Mucosa of rectum (tissue), 2 donors: ENCODE results near the gene PDLIM5.
"Not testable (repeated sequence)": the region's sequence is repeated elsewhere in the genome, so short reads cannot be mapped to it uniquely, and the experiment has no call there.

ENCODE experiments used
- H3K27ac ChIP-seq, 2 donors: one replicate each; pipeline ENCODE4 v1.7.0; 2013; ENCODE audit warnings: inconsistent platforms in 2 of 2, low read depth in 2 of 2, low read length in 2 of 2
- H3K27me3 ChIP-seq, 2 donors: one replicate each; pipeline ENCODE4 v1.7.0; 2013; ENCODE audit warnings: low read length in 2 of 2; ENCODE audit not compliant: control insufficient read depth in 2 of 2, insufficient read depth in 2 of 2
- H3K36me3 ChIP-seq, 2 donors: one replicate each; pipeline ENCODE4 v1.7.0; 2013; ENCODE audit warnings: low read length in 2 of 2; ENCODE audit not compliant: control insufficient read depth in 2 of 2, insufficient read depth in 2 of 2
- H3K4me1 ChIP-seq, 2 donors: one replicate each; pipeline ENCODE4 v1.7.0; 2013; ENCODE audit warnings: low read length in 2 of 2, mild to moderate bottlenecking in 1 of 2; ENCODE audit not compliant: control insufficient read depth in 2 of 2, insufficient read depth in 2 of 2
- H3K4me3 ChIP-seq, 2 donors: one replicate each; pipeline ENCODE4 v1.7.0; 2013; ENCODE audit warnings: low read length in 2 of 2
- H3K9ac ChIP-seq, 2 donors: one replicate each; pipeline ENCODE4 v1.7.0; 2013; ENCODE audit warnings: low read length in 2 of 2, low read depth in 1 of 2, mild to moderate bottlenecking in 1 of 2
- H3K9me3 ChIP-seq, 2 donors: one replicate each; pipeline ENCODE4 v1.7.0; 2013; ENCODE audit warnings: low read length in 2 of 2; ENCODE audit not compliant: control insufficient read depth in 2 of 2
- donor health status: healthy.
- donor health status: Normal muscosa, but diverticular disease.

The PDLIM5 gene

GRCh38 chr4:94470782-94471181 is 19.0 kb downstream of the PDLIM5 start:
- peaks cover 6 to 14% of the 10 kb centered on the region in 2 donors for H3K4me1 ChIP-seq
- not testable (repeated sequence) for H3K27ac ChIP-seq

GRCh38 chr4:94472056-94472826 is 20.5 kb downstream of the PDLIM5 start:
- Histone ChIP-seq H3K4me3 (no peak overlapping the region), H3K4me1 (peaks cover 6 to 12% of the 10 kb centered on the region in 2 donors), H3K9ac (no peak overlapping the region), H3K9me3 (peaks cover 0 to 1% of the 10 kb centered on the region in 2 donors), H3K36me3 (no peaks in the 10 kb centered on the region), H3K27ac (no peak overlapping the region), H3K27me3 (no peaks in the 10 kb centered on the region)

More at GRCh38 chr4:94470782-94471181, 19.0 kb downstream of the PDLIM5 start:
- H3K36me3 ChIP-seq, H3K9me3 ChIP-seq, H3K9ac ChIP-seq, H3K4me3 ChIP-seq, H3K27me3 ChIP-seq: not testable (repeated sequence)

GRCh38 chr4:94475050-94475449 is 23.3 kb downstream of the PDLIM5 start:
- no peak overlapping the region for H3K27ac ChIP-seq
- H3K36me3 ChIP-seq: no peaks in the 10 kb centered on the region
- H3K9me3 ChIP-seq: peaks cover 0 to 1% of the 10 kb centered on the region in 2 donors
- no peak overlapping the region for H3K9ac ChIP-seq
- no peaks in the 10 kb centered on the region for H3K27me3 ChIP-seq
- peaks cover 6 to 12% of the 10 kb centered on the region in 2 donors for H3K4me1 ChIP-seq
- no peak overlapping the region for H3K4me3 ChIP-seq

- no peaks in the 10 kb centered on the region for H3K27me3 ChIP-seq
- no peak overlapping the region for H3K4me3 ChIP-seq
- H3K27ac ChIP-seq: no peak overlapping the region
- no peaks in the 10 kb centered on the region for H3K36me3 ChIP-seq
- H3K9me3 ChIP-seq: no peaks in the 10 kb centered on the region
- peaks cover 6 to 12% of the 10 kb centered on the region in 2 donors for H3K4me1 ChIP-seq
- no peak overlapping the region for H3K9ac ChIP-seq
Measured at GRCh38 chr4:94475794-94476193, 24.1 kb downstream of the PDLIM5 start.

GRCh38 chr4:94477227-94477626 is 25.5 kb downstream of the PDLIM5 start:
- H3K36me3 ChIP-seq: no peaks in the 10 kb centered on the region
- H3K27me3 ChIP-seq: no peaks in the 10 kb centered on the region
- no peak overlapping the region for H3K4me3 ChIP-seq
- no peaks in the 10 kb centered on the region for H3K9me3 ChIP-seq
- no peak overlapping the region for H3K27ac ChIP-seq
- peaks cover 6 to 9% of the 10 kb centered on the region in 2 donors for H3K4me1 ChIP-seq
- no peak overlapping the region for H3K9ac ChIP-seq

- H3K27me3 ChIP-seq, H3K27ac ChIP-seq, H3K4me3 ChIP-seq, H3K36me3 ChIP-seq, H3K9ac ChIP-seq, H3K9me3 ChIP-seq, H3K4me1 ChIP-seq: not testable (repeated sequence)
Measured at GRCh38 chr4:94478805-94479204, 27.1 kb downstream of the PDLIM5 start.

GRCh38 chr4:94479358-94480141 is 27.8 kb downstream of the PDLIM5 start:
- Histone ChIP-seq H3K27ac (no peak overlapping the region), H3K4me3 (no peak overlapping the region), H3K4me1 (no peaks in the 10 kb centered on the region), H3K9me3 (no peaks in the 10 kb centered on the region), H3K9ac (no peak overlapping the region), H3K27me3 (no peaks in the 10 kb centered on the region), H3K36me3 (no peaks in the 10 kb centered on the region)

- Histone ChIP-seq H3K4me1 (no peaks in the 10 kb centered on the region), H3K4me3 (no peak overlapping the region), H3K9me3 (no peaks in the 10 kb centered on the region), H3K9ac (no peak overlapping the region), H3K36me3 (no peaks in the 10 kb centered on the region), H3K27ac (no peak overlapping the region), H3K27me3 (no peaks in the 10 kb centered on the region)
Measured at GRCh38 chr4:94480362-94480951, 28.7 kb downstream of the PDLIM5 start.

GRCh38 chr4:94483895-94484294 is 32.2 kb downstream of the PDLIM5 start:
- no peaks in the 10 kb centered on the region for H3K9me3 ChIP-seq
- no peak overlapping the region for H3K9ac ChIP-seq
- H3K4me3 ChIP-seq: no peak overlapping the region
- H3K36me3 ChIP-seq: no peaks in the 10 kb centered on the region
- no peaks in the 10 kb centered on the region for H3K27me3 ChIP-seq
- no peaks in the 10 kb centered on the region for H3K4me1 ChIP-seq
- H3K27ac ChIP-seq: no peak overlapping the region

GRCh38 chr4:94484818-94485217 is 33.1 kb downstream of the PDLIM5 start:
- no peak overlapping the region for H3K4me3 ChIP-seq
- H3K27ac ChIP-seq: no peak overlapping the region
- no peaks in the 10 kb centered on the region for H3K4me1 ChIP-seq
- no peaks in the 10 kb centered on the region for H3K9me3 ChIP-seq
- no peaks in the 10 kb centered on the region for H3K36me3 ChIP-seq
- H3K27me3 ChIP-seq: no peaks in the 10 kb centered on the region
- H3K9ac ChIP-seq: no peak overlapping the region
